ENCODE measurements around the gene MTA2. TPM values are rescaled to one million over a fixed set of nuclear protein-coding genes. Genes with fewer than 3 reads are reported as not detected.
"Not testable (repeated sequence)": the region's sequence is repeated elsewhere in the genome, so short reads cannot be mapped to it uniquely, and the experiment has no call there.

The MTA2 gene
- total RNA-seq, 1 donor from 2014 or later: 157 TPM

DNA sequence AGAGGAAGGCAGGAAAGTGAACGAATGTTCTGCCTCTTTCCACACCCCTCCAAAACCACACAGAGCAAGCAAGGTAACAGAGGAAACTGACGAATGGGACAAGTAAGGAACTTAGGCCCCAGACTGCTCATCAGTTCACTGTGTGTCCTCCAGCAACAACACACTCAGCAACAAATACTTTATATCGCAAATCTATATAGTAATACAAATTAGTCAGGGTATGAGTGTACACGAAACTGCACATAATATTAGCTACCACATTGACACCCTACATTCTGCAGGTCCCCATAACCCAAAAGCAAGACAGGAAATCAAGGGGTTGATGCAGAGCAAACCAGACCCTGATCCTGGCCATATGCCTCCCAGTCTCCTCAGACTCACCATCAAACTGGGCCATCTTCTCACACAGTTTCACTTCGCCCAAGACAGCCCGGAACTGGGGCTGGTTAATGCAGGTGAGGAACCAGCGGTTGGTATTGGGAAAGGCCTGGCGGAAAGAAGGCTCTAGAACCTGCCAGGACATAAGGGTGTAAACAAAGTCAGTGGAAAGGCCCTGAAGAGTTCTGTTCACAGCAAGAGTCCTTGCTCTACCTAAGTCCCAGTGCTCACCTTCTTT is 34.5 kb downstream of the MTA2 start:
- DNase-seq (ENCODE audit: low spot score): no peak
- peaks cover 46% of the 10 kb centered on the region for H3K36me3 Mint-ChIP-seq (ENCODE audit: low read depth, unreplicated experiment)

DNA sequence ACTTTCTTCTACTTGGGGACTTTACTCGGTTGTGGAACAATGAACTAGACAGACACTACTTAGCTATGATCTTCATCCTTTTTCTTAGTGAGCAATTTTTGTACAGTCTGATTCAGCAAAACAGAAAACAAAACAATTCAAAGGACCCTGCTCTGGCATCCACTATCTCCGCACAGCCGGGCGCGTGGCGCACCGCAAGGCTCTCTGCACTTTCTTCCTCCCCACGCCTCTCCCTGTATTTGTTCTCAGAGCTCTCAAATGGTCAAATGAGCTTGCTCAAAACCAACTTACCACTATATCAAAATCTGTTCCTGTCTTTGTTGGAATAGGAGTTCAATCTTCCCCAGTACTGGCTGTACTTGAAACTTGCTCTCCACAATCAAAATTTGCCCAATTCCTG is 35.4 kb downstream of the MTA2 start:
- H3K4me1 Mint-ChIP-seq (ENCODE audit: unreplicated experiment): peaks cover 17% of the 10 kb centered on the region
- no peak for DNase-seq (ENCODE audit: low spot score)
- peak overlapping the region; percentile 21 for H3K4me3 Mint-ChIP-seq (ENCODE audit: unreplicated experiment)
- no peaks in the 10 kb centered on the region for H3K9me3 Mint-ChIP-seq (ENCODE audit: unreplicated experiment)
- peaks cover 41% of the 10 kb centered on the region for H3K36me3 Mint-ChIP-seq (ENCODE audit: low read depth, unreplicated experiment)
- TF ChIP-seq, protein P1, sequence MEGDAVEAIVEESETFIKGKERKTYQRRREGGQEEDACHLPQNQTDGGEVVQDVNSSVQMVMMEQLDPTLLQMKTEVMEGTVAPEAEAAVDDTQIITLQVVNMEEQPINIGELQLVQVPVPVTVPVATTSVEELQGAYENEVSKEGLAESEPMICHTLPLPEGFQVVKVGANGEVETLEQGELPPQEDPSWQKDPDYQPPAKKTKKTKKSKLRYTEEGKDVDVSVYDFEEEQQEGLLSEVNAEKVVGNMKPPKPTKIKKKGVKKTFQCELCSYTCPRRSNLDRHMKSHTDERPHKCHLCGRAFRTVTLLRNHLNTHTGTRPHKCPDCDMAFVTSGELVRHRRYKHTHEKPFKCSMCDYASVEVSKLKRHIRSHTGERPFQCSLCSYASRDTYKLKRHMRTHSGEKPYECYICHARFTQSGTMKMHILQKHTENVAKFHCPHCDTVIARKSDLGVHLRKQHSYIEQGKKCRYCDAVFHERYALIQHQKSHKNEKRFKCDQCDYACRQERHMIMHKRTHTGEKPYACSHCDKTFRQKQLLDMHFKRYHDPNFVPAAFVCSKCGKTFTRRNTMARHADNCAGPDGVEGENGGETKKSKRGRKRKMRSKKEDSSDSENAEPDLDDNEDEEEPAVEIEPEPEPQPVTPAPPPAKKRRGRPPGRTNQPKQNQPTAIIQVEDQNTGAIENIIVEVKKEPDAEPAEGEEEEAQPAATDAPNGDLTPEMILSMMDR (IDR thresholded peaks at IDR 0.05; ENCODE audit: unreplicated experiment): no peak
- no peaks in the 10 kb centered on the region for H3K27me3 Mint-ChIP-seq (ENCODE audit: unreplicated experiment)
- peak overlapping the region; percentile 27 for H3K27ac Mint-ChIP-seq (ENCODE audit: unreplicated experiment)

More for the DNA sequence above, 34.5 kb downstream of the MTA2 start:
- H3K4me1 Mint-ChIP-seq (ENCODE audit: unreplicated experiment): peaks cover 19% of the 10 kb centered on the region
- peak overlapping the region; percentile 11 for H3K4me3 Mint-ChIP-seq (ENCODE audit: unreplicated experiment)
- no peaks in the 10 kb centered on the region for H3K9me3 Mint-ChIP-seq (ENCODE audit: unreplicated experiment)
- no peak overlapping the region for H3K27ac Mint-ChIP-seq (ENCODE audit: unreplicated experiment)
- H3K27me3 Mint-ChIP-seq (ENCODE audit: unreplicated experiment): no peaks in the 10 kb centered on the region
- TF ChIP-seq, protein P1 (IDR thresholded peaks at IDR 0.05; ENCODE audit: unreplicated experiment): no peak

DNA sequence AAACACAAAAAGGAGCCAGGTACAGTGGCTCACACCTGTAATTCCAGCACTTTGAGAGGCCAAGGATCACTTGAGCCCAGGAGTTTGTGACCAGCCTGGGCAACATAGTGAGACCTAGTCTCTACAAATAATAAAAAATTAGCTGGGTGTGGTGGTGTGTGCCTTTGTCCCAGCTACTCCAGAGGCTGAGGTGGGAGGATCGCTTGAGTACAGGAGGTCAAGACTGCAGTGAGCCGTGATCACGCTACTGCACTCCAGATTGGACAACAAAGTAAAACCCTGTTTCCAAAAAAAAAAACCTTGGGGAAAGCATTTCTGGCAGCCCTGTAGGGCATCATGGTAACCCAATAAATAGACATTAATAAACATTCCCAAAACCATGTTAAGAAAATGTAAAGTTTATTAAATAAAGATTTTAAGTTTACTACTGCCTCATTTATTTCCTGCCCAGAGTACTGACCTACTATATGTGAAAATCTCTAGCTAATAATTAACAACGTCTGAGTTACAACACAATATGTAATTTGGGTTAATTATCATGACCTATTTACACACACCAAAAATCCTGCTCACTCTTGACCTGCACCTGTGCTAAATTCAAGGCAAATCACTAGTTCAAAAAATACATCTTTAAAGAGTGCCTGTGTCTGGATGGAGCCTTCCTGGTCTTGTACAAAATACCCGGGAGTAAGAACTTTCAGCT is 36.4 kb downstream of the MTA2 start:
- Mint-ChIP-seq H3K4me3 (ENCODE audit: unreplicated experiment) (no peak overlapping the region), H3K27me3 (ENCODE audit: unreplicated experiment) (no peaks in the 10 kb centered on the region), H3K4me1 (ENCODE audit: unreplicated experiment) (peaks cover 13% of the 10 kb centered on the region), H3K27ac (ENCODE audit: unreplicated experiment) (no peak overlapping the region), H3K36me3 (ENCODE audit: low read depth, unreplicated experiment) (peaks cover 33% of the 10 kb centered on the region), H3K9me3 (ENCODE audit: unreplicated experiment) (no peaks in the 10 kb centered on the region)
- TF ChIP-seq, protein P1 (IDR thresholded peaks at IDR 0.05; ENCODE audit: unreplicated experiment): no peak
- no peak for DNase-seq (ENCODE audit: low spot score)

DNA sequence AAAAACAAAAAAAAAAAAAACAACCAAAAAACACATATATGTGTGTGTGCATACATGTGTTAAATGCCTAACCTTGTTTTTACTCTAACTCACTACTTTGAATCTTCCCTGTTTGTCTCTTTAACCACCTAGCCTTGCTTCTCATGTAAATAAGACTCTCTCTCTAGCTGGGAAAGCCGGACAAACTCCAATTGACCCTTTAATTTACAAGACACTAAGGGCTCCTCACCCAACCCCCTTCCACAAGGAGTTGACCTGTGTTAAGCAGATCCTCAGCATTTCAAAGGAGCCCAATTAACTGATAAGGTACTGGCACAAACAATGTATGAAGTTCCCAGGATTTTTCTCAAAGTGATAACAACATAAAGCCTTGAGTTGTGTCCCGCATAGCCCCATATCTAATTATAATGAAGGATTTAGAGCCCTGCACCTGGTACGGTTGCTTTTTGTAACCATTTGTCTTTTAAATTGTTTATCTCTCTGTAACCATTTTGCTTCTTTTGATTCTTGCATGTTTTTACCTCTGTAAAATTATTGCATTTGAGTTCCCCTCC is 39.9 kb downstream of the MTA2 start:
- Mint-ChIP-seq H3K27ac (ENCODE audit: unreplicated experiment) (peak overlapping the region; percentile 53), H3K4me1 (ENCODE audit: unreplicated experiment) (peaks cover 22% of the 10 kb centered on the region), H3K36me3 (ENCODE audit: low read depth, unreplicated experiment) (peaks cover 28% of the 10 kb centered on the region)
- H3K27me3 Mint-ChIP-seq (ENCODE audit: unreplicated experiment); DNase-seq (ENCODE audit: low spot score); H3K4me3 Mint-ChIP-seq (ENCODE audit: unreplicated experiment); H3K9me3 Mint-ChIP-seq (ENCODE audit: unreplicated experiment): not testable (repeated sequence)

DNA sequence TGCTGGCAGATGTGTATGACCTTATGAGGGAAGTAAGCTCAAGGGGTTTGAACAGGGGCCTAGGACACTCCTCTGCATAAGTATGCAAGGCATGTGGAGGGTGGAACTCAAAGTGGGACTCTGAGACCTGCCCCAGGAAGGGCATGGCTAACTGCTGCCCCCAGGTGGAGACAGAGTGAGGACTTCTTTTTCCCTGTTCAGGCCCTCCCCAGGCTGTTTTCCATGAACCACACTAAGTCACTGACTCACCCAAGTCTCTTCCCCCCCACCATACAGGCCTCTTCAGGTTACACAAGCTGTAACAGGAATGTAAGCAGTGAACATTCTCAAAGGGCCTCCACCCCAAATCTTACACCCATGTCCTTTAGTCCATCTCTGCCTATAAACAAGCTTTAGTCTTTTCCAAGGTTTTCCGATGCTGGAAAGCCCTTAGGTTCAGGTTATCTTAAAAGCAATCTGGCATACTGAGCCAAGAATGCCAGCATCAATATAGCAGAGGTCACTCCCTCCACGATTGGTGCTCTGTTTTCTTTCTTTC is 41.0 kb downstream of the MTA2 start:
- no peak overlapping the region for H3K4me3 Mint-ChIP-seq (ENCODE audit: unreplicated experiment)
- H3K4me1 Mint-ChIP-seq (ENCODE audit: unreplicated experiment): peaks cover 33% of the 10 kb centered on the region
- no peaks in the 10 kb centered on the region for H3K9me3 Mint-ChIP-seq (ENCODE audit: unreplicated experiment)
- TF ChIP-seq, protein P1 (IDR thresholded peaks at IDR 0.05; ENCODE audit: unreplicated experiment): peak; percentile 57
- H3K27me3 Mint-ChIP-seq (ENCODE audit: unreplicated experiment): peaks cover 14% of the 10 kb centered on the region
- H3K27ac Mint-ChIP-seq (ENCODE audit: unreplicated experiment): peak overlapping the region; percentile 10
- peaks cover 19% of the 10 kb centered on the region for H3K36me3 Mint-ChIP-seq (ENCODE audit: low read depth, unreplicated experiment)
- peak; percentile 83 for DNase-seq (ENCODE audit: low spot score)

DNA sequence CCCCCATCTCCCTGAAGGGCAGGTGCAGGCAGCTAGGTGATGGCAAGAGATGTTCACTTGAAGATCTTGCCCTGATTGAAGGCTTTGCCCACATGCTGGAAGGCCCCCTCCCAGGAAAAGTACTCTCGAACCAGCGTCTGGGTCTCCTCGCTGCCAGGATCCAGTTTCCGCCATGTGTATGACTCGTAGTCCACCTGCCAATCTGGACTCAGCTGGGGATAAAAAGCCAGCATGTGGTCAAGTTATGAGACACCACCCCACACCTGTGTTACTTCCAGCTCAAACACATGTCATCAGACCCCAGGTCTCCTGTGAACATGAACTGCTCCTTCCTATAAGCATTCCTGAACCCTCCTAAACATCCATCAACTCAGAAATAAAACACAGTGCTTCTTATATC is 42.0 kb downstream of the MTA2 start:
- H3K27ac Mint-ChIP-seq (ENCODE audit: unreplicated experiment): peak overlapping the region; percentile 42
- H3K36me3 Mint-ChIP-seq (ENCODE audit: low read depth, unreplicated experiment): peaks cover 15% of the 10 kb centered on the region
- H3K27me3 Mint-ChIP-seq (ENCODE audit: unreplicated experiment): peaks cover 14% of the 10 kb centered on the region
- not testable (repeated sequence) for DNase-seq (ENCODE audit: low spot score); H3K9me3 Mint-ChIP-seq (ENCODE audit: unreplicated experiment)
- H3K4me3 Mint-ChIP-seq (ENCODE audit: unreplicated experiment): peak overlapping the region; percentile 50
- H3K4me1 Mint-ChIP-seq (ENCODE audit: unreplicated experiment): peaks cover 38% of the 10 kb centered on the region

Measured in endothelial cell (in vitro differentiated cells).